K562 (cell line): ENCODE measurements around the gene DNAH3. TPM values are rescaled to one million over a fixed set of nuclear protein-coding genes. Genes with fewer than 3 reads are reported as not detected.

Source experiments
- CC2D1A ChIP-seq: fragments of 450-650 bp; IDR thresholded peaks from 2 replicates; pipeline ENCODE4 v1.6.1; 2017; ENCODE audit warnings: mild to moderate bottlenecking
- EP300 ChIP-seq: IDR thresholded peaks from 2 replicates; pipeline ENCODE4 v1.6.1; 2012; ENCODE audit warnings: low read length, improper control_type of control experiment
- MEF2D ChIP-seq: conservative IDR thresholded peaks from 2 replicates; pipeline ENCODE4 v1.6.1; 2016; ENCODE audit warnings: low read depth, missing genetic modification characterization, missing compliant biosample characterization
- MTF1 ChIP-seq: fragments of 250-450 bp; sonication (Bioruptor Pico); IDR thresholded peaks from 2 replicates; pipeline ENCODE4 v1.9.0; 2021; ENCODE audit warnings: moderate library complexity, mild to moderate bottlenecking, inconsistent platforms, borderline replicate concordance
- SMC3 ChIP-seq: conservative IDR thresholded peaks from 2 replicates; pipeline ENCODE4 v1.6.1; 2011; ENCODE audit warnings: low read depth, low read length, improper control_type of control experiment; ENCODE audit not compliant: insufficient read depth
- STAG1 ChIP-seq: sonication (generic); formaldehyde crosslinking; IDR thresholded peaks from 2 replicates; pipeline ENCODE4 v1.5.0; 2020; ENCODE audit warnings: missing genetic modification reagents, borderline replicate concordance
- TBP ChIP-seq: optimal IDR thresholded peaks from 2 replicates; pipeline ENCODE3; 2011; ENCODE audit warnings: low read depth, low read length, improper control_type of control experiment
- ZFPM2 ChIP-seq: fragments of 250-450 bp; sonication (Bioruptor Pico); IDR thresholded peaks from 2 replicates; pipeline ENCODE4 v1.5.1; 2022; ENCODE audit warnings: mild to moderate bottlenecking
- ZNF318 ChIP-seq, 2 experiments: fragments of 450-650 bp; IDR thresholded peaks; 2 replicates each; pipeline ENCODE4 v1.6.1; 2016; ENCODE audit warnings: mild to moderate bottlenecking in 2 of 2, borderline replicate concordance in 1 of 2, low read depth in 1 of 2, moderate library complexity in 1 of 2
- ZNF77 ChIP-seq: fragments of 250-450 bp; sonication (Bioruptor Pico); IDR thresholded peaks from 2 replicates; pipeline ENCODE4 v1.5.0; 2020
- polyA plus RNA-seq, 8 experiments: library from polyadenylated mRNA; depleted of rRNA in 4 of 8; stranded (reverse) in 5 of 8; unstranded in 3 of 8; fragments of >200 nt; fragmentation: Nextera tagmentation in 2 of 8; fragmentation: Illumina TruSeq in 1 of 8; extraction: Ambion mirVana in 2 of 8; extraction: Trizol in 1 of 8; gene quantifications; 2 replicates each; pipeline versions ENCODE4 v1.2.1 to v1.2.3, GENCODE V29; 2011 to 2014; ENCODE audit warnings: inconsistent platforms in 1 of 8, missing spikeins in 1 of 8
- total RNA-seq, 7 experiments: library from RNA; depleted of rRNA in 6 of 7; stranded (reverse); fragments of >200 nt in 6 of 7; fragmentation: Illumina TruSeq in 2 of 7; extraction: Trizol in 2 of 7; gene quantifications; 2 replicates each; pipeline versions ENCODE4 v1.2.1 to v1.2.3, GENCODE V29; 2011 to 2021; ENCODE audit warnings: low replicate concordance in 1 of 7
- TF ChIP-seq, protein P1 (sequence below), 3 experiments: fragments of 200-800 bp in 1 of 3; fragments of 250-450 bp in 1 of 3; fragments of 450-650 bp in 1 of 3; sonication (Bioruptor Pico) in 1 of 3; sonication (Bioruptor generic) in 1 of 3; formaldehyde crosslinking in 1 of 3; IDR thresholded peaks; 2 replicates each; pipeline versions ENCODE4 v1.6.1 to v1.8.0; 2016 to 2022; ENCODE audit warnings: mild to moderate bottlenecking in 2 of 3, missing genetic modification characterization in 2 of 3, missing compliant biosample characterization in 1 of 3, moderate library complexity in 1 of 3
- TF ChIP-seq, protein P2 (sequence below): fragments of 250-450 bp; sonication (Bioruptor Pico); IDR thresholded peaks from 2 replicates; pipeline ENCODE4 v1.8.0; 2022; ENCODE audit warnings: moderate library complexity, mild to moderate bottlenecking, inconsistent platforms

Gene DNAH3
- total and polyA plus RNA-seq, 9 of the 15 experiments (the other 6 are each of a cell fraction or from before 2014, with no cell fraction given), result 0.32 to 0.84 (median 0.44) TPM

- TF ChIP-seq ZNF318 (IDR thresholded peaks at IDR 0.05; ENCODE audit: borderline replicate concordance in 1 of 2, low read depth in 1 of 2), result no peak
- no peak for TF ChIP-seq MTF1
- TF ChIP-seq ZNF77 (CRISPR knock-in tag), result no peak
- peak; percentile 78; the same call in 1 of the 2 replicates for TF ChIP-seq STAG1 (CRISPR knock-in tag)
- TF ChIP-seq SMC3, result peak; percentile 76
- peak; percentile 60; the same call in 1 of the 2 replicates for TF ChIP-seq CC2D1A
- no peak for TF ChIP-seq EP300
- TF ChIP-seq, protein P1, sequence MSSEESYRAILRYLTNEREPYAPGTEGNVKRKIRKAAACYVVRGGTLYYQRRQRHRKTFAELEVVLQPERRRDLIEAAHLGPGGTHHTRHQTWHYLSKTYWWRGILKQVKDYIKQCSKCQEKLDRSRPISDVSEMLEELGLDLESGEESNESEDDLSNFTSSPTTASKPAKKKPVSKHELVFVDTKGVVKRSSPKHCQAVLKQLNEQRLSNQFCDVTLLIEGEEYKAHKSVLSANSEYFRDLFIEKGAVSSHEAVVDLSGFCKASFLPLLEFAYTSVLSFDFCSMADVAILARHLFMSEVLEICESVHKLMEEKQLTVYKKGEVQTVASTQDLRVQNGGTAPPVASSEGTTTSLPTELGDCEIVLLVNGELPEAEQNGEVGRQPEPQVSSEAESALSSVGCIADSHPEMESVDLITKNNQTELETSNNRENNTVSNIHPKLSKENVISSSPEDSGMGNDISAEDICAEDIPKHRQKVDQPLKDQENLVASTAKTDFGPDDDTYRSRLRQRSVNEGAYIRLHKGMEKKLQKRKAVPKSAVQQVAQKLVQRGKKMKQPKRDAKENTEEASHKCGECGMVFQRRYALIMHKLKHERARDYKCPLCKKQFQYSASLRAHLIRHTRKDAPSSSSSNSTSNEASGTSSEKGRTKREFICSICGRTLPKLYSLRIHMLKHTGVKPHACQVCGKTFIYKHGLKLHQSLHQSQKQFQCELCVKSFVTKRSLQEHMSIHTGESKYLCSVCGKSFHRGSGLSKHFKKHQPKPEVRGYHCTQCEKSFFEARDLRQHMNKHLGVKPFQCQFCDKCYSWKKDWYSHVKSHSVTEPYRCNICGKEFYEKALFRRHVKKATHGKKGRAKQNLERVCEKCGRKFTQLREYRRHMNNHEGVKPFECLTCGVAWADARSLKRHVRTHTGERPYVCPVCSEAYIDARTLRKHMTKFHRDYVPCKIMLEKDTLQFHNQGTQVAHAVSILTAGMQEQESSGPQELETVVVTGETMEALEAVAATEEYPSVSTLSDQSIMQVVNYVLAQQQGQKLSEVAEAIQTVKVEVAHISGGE (CRISPR knock-in tag; IDR thresholded peaks at IDR 0.05), result no peak
- TF ChIP-seq MEF2D (tag), result no peak
- no peak for TF ChIP-seq ZFPM2 (CRISPR knock-in tag)
- TF ChIP-seq, protein P2, sequence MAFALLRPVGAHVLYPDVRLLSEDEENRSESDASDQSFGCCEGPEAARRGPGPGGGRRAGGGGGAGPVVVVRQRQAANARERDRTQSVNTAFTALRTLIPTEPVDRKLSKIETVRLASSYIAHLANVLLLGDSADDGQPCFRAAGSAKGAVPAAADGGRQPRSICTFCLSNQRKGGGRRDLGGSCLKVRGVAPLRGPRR (CRISPR knock-in tag), result no peak
- TF ChIP-seq TBP, result no peak
These were observed 66.8 kb downstream of the DNAH3 start (continued) for GRCh38 chr16:21083729-21084268.
